Esophagus muscularis mucosa (tissue), 4 donors: ENCODE data around the gene CTCF. TPM values are rescaled to one million over a fixed set of nuclear protein-coding genes. Genes with fewer than 3 reads are reported as not detected.

ENCODE experiments used
- DNase-seq: peaks from one replicate; pipeline ENCODE4 v3.0.0-alpha.2; 2017; ENCODE audit errors: extremely low spot score
- H3K27ac ChIP-seq, 4 donors: fragments of 200-600 bp; sonication (generic); replicated peaks in 1 of 4; 1 replicate in 3 of 4; 2 replicates in 1 of 4; pipeline ENCODE4 v1.5.1; 2016 to 2019; ENCODE audit warnings: mild to moderate bottlenecking in 1 of 4
- H3K27me3 ChIP-seq, 4 donors: fragments of 200-600 bp; sonication (generic); one replicate each; pipeline versions ENCODE4 v1.5.1 to v1.6.0; 2016 to 2019
- H3K36me3 ChIP-seq, 4 donors: fragments of 200-600 bp; sonication (generic); one replicate each; pipeline ENCODE4 v1.5.1; 2016 to 2019
- H3K4me1 ChIP-seq, 4 donors: fragments of 200-600 bp; sonication (generic); one replicate each; pipeline ENCODE4 v1.5.1; 2016 to 2019
- H3K4me3 ChIP-seq, 4 donors: fragments of 200-600 bp; sonication (generic); 1 replicate in 2 of 4; 2 replicates in 2 of 4; pipeline ENCODE4 v1.5.1; 2016 to 2019; ENCODE audit warnings: mild to moderate bottlenecking in 4 of 4, moderate library complexity in 1 of 4
- H3K9me3 ChIP-seq, 4 donors: fragments of 200-600 bp; sonication (generic); 1 replicate in 3 of 4; 2 replicates in 1 of 4; pipeline ENCODE4 v1.5.1; 2016 to 2019
- EP300 ChIP-seq: sonication (generic); formaldehyde crosslinking; IDR thresholded peaks from one replicate; pipeline ENCODE4 v1.6.1; 2017; ENCODE audit warnings: antibody characterized with exemption
- POLR2A ChIP-seq: fragments of 450-650 bp; IDR thresholded peaks from one replicate; pipeline ENCODE4 v1.6.1; 2017; ENCODE audit warnings: antibody characterized with exemption, moderate library complexity, mild to moderate bottlenecking, low read depth
- POLR2AphosphoS5 ChIP-seq, 2 donors: sonication (generic); formaldehyde crosslinking; IDR thresholded peaks; one replicate each; pipeline ENCODE4 v1.6.1; 2017; ENCODE audit warnings: antibody characterized with exemption in 2 of 2
- WGBS: methylation state at CpG from one replicate; pipeline ENCODE4 v1.1.5; 2018; 5-methylcytosine and 5-hydroxymethylcytosine counted together
- intact Hi-C: fragments of 100-400 bp; cut with DNase I; formaldehyde crosslinking; loops from one replicate; pipeline ENCODE4 v1.15.1; 2023
- total RNA-seq, 4 donors: library from RNA; depleted of rRNA; stranded (reverse); fragments of >200 nt; gene quantifications; one replicate each; pipeline versions ENCODE4 v1.1.0 to v1.2.1, GENCODE V29; 2016
- TF ChIP-seq, protein P1 (sequence below), 3 experiments: fragments of 200-600 bp in 2 of 3; fragments of 450-650 bp in 1 of 3; sonication (generic) in 2 of 3; IDR thresholded peaks; one replicate each; pipeline ENCODE4 v1.5.1; 2017 to 2019; ENCODE audit warnings: antibody characterized with exemption in 3 of 3, mild to moderate bottlenecking in 2 of 3, moderate library complexity in 1 of 3

CTCF gene
- total RNA-seq, 4 donors from 2014 or later: 27.5 to 46.3 (median 38.5) TPM

DNA sequence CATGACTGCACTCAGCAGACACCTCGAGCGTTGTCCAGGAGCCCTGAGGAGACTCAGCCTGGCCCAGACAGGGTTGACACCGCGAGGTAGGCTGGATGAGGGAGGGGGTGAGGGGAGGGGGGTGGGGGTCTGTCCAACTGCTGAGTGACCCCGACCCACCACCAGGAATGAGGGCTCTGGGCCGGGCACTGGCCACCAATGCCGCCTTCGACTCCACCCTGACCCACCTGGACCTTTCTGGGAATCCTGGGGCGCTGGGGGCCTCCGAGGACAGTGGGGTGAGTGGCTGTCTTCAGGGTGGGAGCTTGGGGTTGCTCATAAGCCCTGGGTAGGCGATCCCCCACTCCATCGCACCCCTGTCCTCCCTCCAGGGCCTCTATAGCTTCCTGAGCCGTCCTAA lies 85.4 kb downstream of the CTCF start:
- H3K27ac ChIP-seq: no peak overlapping the region
- intact Hi-C loops: no loop called here
- H3K4me3 ChIP-seq: no peak overlapping the region
- H3K4me1 ChIP-seq: peaks cover under 1 to 41% (median 35%) of the 10 kb centered on the region in 4 donors
- TF ChIP-seq EP300 (no peak), POLR2A (no peak), POLR2AphosphoS5 (IDR thresholded peaks at IDR 0.05) (no peak)
- TF ChIP-seq, protein P1, sequence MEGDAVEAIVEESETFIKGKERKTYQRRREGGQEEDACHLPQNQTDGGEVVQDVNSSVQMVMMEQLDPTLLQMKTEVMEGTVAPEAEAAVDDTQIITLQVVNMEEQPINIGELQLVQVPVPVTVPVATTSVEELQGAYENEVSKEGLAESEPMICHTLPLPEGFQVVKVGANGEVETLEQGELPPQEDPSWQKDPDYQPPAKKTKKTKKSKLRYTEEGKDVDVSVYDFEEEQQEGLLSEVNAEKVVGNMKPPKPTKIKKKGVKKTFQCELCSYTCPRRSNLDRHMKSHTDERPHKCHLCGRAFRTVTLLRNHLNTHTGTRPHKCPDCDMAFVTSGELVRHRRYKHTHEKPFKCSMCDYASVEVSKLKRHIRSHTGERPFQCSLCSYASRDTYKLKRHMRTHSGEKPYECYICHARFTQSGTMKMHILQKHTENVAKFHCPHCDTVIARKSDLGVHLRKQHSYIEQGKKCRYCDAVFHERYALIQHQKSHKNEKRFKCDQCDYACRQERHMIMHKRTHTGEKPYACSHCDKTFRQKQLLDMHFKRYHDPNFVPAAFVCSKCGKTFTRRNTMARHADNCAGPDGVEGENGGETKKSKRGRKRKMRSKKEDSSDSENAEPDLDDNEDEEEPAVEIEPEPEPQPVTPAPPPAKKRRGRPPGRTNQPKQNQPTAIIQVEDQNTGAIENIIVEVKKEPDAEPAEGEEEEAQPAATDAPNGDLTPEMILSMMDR (IDR thresholded peaks at IDR 0.05): no peak
- peaks cover 4 to 84% (median 55%) of the 10 kb centered on the region in 4 donors for H3K27me3 ChIP-seq
- WGBS: 86% methylated on average over 6 of the region's 13 CpGs
- peaks cover 0 to 2% (median 0%) of the 10 kb centered on the region in 4 donors for H3K9me3 ChIP-seq
- no peak for DNase-seq
- no peaks in the 10 kb centered on the region for H3K36me3 ChIP-seq

DNA sequence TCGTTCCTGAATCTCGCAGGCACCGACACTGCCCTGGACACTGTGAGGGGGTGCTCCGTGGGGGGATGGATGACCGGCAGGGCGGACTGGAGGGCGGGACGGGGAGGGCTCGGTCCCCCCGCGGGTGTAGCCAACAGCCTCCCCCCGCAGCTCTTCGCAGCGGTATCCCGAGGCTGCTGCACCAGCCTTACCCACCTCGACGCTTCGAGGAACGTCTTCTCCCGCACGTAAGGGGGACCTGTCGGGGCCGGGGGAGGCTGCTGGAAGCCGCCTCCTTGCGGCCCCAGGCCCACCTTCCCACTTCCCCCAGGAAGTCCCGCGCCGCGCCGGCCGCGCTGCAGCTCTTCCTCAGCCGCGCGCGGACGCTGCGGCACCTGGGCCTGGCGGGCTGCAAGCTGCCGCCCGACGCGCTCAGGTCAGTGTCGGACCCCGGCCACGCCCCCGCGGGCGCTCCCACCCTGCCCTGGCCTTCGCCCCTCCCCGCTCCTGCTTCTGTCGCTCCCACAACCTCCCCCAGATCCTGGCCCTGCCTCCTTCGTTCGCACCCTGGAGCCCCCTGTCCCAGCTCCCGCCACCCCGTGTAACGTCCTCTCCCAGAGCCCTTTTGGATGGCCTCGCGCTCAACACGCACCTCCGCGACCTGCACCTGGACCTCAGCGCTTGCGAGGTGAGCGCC lies 85.9 kb downstream of the CTCF start:
- H3K27me3 ChIP-seq: peaks cover 4 to 89% (median 56%) of the 10 kb centered on the region in 4 donors
- 50% methylated on average over 52 of the region's 65 CpGs for WGBS

DNA sequence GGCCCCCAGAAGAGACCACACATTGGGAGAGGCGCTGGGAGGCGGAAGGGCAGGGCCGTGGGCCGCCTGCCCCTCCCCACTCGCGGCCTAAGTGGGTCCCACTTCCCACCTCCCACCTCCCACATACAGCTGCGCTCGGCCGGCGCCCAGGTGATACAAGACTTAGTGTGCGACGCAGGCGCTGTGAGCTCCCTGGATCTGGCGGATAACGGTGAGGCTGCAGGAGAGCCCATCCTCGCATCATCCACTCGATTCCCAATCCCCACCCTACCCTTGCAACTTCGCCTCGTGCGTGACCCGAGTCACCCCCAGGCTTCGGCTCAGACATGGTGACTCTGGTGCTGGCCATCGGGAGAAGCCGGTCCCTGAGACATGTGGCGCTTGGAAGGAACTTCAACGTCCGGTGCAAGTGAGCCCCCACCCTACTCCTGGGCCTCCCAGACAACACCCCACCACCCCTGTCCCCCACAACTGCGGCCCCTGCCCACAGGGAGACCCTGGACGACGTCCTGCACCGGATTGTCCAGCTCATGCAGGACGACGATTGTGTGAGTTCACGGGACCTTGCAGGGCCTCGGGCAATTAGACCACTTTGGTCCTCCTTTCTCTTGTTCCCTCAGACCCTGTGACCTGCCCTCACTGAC lies 86.6 kb downstream of the CTCF start:
- peak overlapping the region in 1 of 4 donors; percentile 18 for H3K4me3 ChIP-seq
- H3K9me3 ChIP-seq: no peaks in the 10 kb centered on the region
- TF ChIP-seq, protein P1 (IDR thresholded peaks at IDR 0.05): no peak
- TF ChIP-seq EP300: no peak
- TF ChIP-seq POLR2A: no peak
- TF ChIP-seq POLR2AphosphoS5 (IDR thresholded peaks at IDR 0.05): no peak
- no peak overlapping the region for H3K27ac ChIP-seq
- intact Hi-C loops: no loop called here
- DNase-seq: no peak
- H3K27me3 ChIP-seq: peaks cover 4 to 96% (median 63%) of the 10 kb centered on the region in 4 donors
- H3K36me3 ChIP-seq: no peaks in the 10 kb centered on the region
- WGBS: 53% methylated on average over 22 of the region's 35 CpGs
- peaks cover 9 to 51% (median 45%) of the 10 kb centered on the region in 4 donors for H3K4me1 ChIP-seq

More for the DNA sequence above, 85.9 kb downstream of the CTCF start:
- Histone ChIP-seq H3K4me3 (peak overlapping the region in 1 of 4 donors; percentile 18), H3K4me1 (peaks cover 2 to 44% (median 38%) of the 10 kb centered on the region in 4 donors), H3K36me3 (no peaks in the 10 kb centered on the region), H3K9me3 (no peaks in the 10 kb centered on the region), H3K27ac (no peak overlapping the region)
- no peak for TF ChIP-seq EP300
- TF ChIP-seq POLR2A: no peak
- TF ChIP-seq POLR2AphosphoS5 (IDR thresholded peaks at IDR 0.05): no peak
- TF ChIP-seq, protein P1 (IDR thresholded peaks at IDR 0.05): no peak
- DNase-seq: no peak
- intact Hi-C loops: no loop called here

DNA sequence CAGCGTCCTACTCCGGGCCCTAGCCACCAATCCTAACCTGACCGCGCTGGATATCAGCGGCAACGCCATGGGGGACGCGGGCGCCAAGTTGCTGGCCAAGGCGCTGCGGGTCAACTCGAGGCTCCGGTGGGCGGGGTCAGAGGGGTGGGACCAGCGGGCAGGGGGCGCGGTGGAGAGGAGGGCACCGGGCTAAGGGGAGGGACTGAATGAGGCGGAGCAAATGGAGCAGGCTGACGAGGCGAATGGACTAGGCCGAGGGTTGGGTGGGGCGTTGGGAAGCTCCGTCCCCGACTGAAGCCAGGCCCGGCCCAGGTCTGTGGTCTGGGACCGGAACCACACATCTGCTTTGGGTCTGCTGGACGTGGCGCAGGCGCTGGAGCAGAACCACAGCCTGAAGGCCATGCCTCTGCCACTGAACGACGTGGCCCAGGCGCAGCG lies 87.2 kb downstream of the CTCF start:
- DNase-seq: no peak
- no peak overlapping the region for H3K4me3 ChIP-seq
- H3K27ac ChIP-seq: no peak overlapping the region
- intact Hi-C loops: no loop called here
- TF ChIP-seq POLR2AphosphoS5 (IDR thresholded peaks at IDR 0.05) (no peak), EP300 (no peak), POLR2A (no peak)
- TF ChIP-seq, protein P1 (IDR thresholded peaks at IDR 0.05): no peak
- H3K36me3 ChIP-seq: no peaks in the 10 kb centered on the region
- peaks cover 9 to 52% (median 45%) of the 10 kb centered on the region in 4 donors for H3K4me1 ChIP-seq
- 48% methylated on average over 7 of the region's 34 CpGs for WGBS
- peaks cover 4 to 100% (median 69%) of the 10 kb centered on the region in 4 donors for H3K27me3 ChIP-seq
- no peaks in the 10 kb centered on the region for H3K9me3 ChIP-seq
